GM21367 (cell line): ENCODE data around the gene OR6C70.
A peak's percentile ranks its signal among the peaks of the same experiment; 100 is the strongest.
"Not testable (repeated sequence)": the region's sequence is repeated elsewhere in the genome, so short reads cannot be mapped to it uniquely, and the experiment has no call there.

Source experiments
- ATAC-seq: cut with Tn5 transposase; IDR thresholded peaks from one replicate; pipeline ENCODE4 v1.9.1; 2021; ENCODE audit not compliant: unreplicated experiment

OR6C70 gene

DNA sequence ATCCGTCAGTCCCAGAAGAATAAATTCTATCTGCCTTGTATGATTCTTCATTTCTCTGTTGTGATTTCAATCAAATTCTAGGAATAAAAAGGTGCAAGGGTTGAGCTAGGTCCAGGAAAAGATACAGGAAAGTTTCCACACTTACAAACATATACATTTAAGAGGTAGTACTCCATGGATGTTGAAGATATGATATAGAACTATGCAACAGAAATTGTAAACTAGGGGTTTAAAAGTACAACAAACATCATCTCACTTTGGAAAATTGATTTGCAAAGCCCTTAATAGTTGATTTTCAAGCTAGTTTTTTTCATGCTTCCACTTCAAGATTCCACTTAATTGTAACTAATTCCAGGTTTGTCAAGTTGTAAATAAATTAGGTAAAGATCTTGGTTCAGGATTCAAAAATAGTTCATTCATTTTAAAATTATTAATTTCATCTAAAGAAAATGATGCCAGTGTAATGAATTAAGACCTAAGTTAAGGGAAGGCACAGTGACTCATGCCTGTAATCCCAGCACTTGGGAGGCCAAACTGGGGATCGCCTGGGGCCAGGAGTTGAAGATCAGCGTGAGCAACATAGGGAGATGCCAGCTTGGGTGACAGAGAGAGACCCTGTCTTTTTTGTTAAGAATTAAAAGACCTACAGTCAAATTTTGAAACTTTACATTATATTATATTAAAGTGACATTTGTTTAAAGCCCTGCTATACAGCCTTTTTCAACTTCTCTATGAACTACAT is at the start of gene OR6C70:
Gene OR6C70 (minus strand): TSS at position 51 of the 742 bp plus-strand sequence. CDS start 0 bp downstream, at position 51.
- ATAC-seq, result no peak

DNA sequence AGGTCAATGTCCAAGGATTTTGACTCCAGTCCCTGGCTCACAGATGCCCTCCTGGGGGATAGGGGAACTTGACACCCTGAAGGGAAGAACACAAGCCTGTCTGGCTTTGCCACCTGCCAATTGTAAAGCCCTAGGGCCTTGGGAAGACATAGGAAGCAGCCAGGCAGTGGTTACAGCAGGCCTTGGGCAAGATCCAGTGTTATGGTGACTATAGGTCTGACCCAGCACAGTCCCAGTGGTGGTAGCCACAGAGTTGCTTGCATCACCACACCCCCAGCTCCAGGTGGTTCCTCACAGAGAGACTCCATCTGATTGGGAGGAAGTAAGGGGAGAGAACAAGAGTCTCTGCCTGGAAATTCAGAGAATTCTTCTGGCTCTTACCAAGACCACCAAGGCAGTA is 46.5 kb upstream of the OR6C70 start:
- ATAC-seq, result no peak

DNA sequence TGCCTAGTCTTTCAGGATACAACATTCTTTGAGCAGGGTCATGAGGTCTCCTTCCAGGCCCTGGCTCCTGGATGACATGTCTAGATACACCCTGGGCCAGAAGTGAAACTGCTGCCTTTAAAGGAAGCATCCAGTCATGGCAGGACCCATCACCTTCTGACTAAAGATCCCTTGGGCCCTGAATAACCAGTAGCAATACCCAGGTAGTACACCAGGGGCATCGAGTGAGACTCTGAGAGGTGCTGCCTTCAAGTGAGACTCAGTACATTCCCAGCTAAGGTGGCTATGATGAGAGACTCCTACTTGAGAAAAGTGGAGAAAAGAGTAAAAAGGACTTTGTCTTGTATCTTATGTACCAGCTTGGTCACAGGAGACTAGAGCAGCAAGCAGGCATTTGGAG is 45.8 kb upstream of the OR6C70 start:
- no peak for ATAC-seq

DNA sequence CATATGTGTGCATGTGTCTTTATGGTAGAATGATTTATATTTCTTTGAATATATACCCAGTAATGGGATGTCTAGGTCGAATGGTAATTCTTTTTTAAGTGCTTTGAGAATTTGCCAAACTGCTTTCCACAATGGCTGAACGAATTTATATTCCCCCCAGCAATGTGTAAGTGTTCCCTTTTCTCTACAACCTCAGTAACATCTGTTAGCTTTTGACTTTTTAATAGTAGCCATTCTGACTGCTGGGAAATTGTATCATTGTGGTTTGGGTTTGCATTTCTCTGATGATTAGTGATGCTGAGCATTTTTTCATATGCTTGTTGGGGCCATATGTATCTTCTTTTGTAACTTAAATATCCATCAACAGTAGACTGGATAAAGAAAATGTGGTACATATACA is 31.7 kb upstream of the OR6C70 start:
- ATAC-seq, result no peak

DNA sequence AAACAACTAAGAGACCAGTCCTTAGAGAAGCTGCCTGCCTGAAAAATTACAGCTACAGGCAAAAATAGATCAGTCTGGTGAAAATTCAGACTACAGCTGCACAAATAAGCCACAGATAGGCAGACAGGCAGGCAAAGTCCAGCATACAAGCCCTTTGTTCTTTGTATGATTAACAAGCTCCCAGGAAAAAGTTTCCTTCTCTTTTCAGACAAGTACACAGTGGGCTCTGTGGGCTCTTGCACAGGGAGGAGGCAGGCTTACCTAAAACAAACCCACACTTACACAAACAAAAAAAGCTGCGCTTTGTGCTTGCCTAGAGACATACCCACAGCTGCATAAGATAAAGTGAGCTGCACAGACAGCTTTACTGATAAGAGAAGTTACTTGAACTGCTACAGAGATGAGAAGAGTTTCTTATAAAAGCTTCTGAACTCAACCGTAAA is 29.9 kb upstream of the OR6C70 start:
- ATAC-seq, result no peak

DNA sequence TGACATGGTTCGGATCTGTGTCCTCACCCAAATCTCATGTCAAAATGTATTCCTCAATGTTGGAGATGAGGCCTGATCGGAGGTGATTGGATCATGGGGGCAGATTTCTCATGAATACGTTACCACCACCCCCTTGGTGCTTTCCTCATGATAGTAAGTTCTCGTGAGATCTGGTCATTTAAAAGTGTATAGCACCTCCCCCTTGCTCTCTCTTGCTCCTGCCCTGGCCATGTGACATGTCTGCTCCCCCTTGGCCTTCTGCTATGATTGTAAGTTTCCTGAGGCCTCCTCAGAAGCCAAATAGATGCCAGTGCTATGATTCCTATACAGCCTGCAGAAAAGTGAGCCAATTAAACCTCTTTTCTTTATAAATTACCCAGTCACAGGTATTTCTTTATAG is 29.3 kb upstream of the OR6C70 start:
- ATAC-seq, result no peak

DNA sequence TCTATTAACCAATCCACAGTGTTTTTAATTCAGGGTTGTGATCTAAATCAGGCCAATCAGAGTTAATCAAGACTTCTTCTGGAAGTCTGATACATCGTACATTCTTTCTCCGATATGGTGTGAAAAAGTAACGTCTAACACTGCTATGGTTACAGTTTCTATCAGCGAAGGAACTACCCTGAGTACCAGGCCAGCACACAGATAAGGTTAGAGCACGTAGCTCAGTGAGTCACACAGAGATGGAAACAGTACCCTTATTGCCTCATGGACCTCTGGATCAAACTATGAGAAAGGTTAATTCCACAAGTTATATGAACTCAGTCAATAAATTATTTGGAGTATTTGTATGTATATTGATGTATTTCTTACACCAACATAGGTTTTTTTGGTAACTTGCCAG is 25.6 kb upstream of the OR6C70 start:
- ATAC-seq, result no peak

DNA sequence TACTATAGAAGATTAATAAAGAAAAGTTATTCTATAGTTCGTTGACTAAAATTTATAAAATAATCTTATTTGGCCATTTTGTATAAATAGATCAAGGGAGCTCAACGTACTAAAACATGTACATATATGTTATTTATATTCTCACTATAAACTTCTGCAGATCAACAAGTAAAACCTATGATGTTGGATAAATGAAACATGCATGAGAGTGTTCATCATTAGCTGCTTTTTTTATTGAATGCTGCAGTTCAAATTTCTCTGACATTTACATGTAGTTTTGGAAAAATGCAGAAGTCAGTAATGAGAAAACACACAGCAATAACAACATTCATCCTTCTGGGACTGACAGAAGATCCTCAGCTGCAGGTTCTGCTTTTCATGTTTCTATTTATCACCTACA is 22.1 kb upstream of the OR6C70 start, which contains the start of gene OR6C68:
Gene OR6C68 (plus strand): TSS at position 301 of the 400 bp plus-strand sequence. CDS start 0 bp downstream, at position 301.
- ATAC-seq, result no peak

DNA sequence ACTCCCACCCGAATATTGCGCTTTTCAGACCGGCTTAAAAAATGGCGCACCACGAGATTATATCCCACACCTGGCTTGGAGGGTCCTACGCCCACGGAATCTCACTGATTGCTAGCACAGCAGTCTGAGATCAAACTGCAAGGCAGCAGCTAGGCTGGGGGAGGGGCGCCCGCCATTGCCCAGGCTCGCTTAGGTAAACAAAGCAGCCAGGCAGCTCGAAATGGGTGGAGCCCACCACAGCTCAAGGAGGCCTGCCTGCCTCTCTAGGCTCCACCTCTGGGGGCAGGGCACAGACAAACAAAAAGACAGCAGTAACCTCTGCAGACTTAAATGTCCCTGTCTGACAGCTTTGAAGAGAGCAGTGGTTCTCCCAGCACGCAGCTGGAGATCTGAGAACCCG is 14.3 kb upstream of the OR6C70 start:
- not testable (repeated sequence) for ATAC-seq

DNA sequence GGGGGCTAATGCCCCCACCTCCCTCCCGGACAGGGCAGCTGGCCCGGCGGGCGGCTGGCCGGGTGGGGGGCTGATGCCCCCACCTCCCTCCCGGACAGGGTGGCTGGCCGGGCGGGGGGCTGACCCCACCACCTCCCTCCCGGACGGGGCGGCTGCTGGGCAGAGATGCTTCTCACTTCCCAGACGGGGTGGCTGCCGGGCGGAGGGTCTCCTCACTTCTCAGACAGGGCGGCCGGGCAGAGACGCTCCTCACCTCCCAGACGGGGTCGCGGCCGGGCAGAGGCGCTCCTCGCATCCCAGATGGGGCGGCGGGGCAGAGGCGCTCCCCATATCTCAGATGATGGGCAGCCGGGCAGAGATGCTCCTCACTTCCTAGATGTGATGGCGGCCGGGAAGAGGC is 9.2 kb upstream of the OR6C70 start:
- ATAC-seq, result not testable (repeated sequence)

DNA sequence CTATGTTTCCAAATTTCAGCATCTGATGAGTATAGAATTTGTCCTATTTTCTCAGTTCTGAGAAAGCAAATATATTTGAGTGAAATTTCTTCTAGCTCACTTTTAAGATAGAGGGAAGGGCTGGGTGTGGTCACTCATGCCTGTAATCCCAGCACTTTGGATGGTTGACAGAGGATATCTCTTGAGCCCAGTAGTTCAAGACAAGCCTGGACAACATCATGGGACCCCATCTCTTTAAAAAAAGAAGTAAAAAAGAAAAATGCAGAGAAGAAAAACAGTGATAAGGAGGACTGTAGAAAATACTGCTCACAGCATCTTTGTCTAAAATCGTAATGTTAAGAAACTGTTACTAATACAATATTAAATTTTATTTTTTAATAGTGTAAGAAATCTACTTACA is 2.3 kb upstream of the OR6C70 start:
- no peak for ATAC-seq

DNA sequence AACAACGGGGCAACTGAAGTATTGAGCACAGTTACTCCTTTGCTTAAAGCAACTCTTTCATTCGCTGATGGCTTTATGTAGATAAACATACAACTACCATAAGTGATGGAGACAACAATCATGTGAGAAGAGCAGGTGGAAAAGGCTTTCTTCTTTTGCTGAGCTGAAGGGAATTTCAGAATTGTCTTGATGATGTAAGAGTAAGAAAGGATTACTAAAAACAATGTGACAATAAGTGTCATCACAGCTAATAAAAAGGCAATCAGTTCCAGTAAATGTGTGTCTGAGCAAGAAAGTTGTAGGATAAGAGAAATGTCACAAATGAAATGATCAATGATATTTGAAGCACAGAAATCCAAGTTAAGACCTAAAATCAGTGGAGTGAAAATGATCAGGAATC is 647 bp downstream of the OR6C70 start:
- ATAC-seq, result no peak

DNA sequence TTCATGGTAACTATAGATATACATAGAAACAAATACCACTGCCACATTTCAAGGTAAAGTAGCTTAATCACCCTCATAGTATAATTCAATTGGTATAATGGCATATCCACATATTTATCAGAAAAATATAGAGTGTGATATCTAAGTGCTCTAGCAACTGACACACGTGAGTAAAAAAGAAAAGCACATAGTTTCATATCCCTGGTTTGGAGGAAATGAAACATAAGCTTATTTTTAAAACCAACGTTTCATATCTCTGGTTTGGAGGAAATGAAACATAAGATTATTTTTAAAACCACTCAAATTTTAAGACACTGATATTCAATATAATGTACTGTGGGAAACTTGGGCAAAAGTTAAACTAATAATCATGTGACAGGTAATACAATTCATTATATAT is 2.1 kb downstream of the OR6C70 start:
- peak; percentile 77 for ATAC-seq

DNA sequence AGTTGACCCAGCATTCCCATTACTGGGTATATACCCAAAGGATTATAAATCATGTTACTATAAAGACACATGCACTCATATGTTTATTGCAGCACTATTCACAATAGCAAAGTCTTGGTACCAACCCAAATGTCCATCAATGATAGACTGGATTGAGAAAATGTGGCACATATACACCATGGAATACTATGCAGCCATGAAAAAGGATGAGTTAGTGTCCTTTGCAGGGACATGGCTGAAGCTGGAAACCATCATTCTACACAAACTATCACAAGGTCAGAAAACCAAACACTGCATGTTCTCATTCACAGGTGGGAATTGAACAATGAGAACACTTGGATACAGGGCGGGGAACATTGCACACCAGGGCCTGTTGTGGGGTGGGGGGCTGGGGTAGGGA is 5.0 kb downstream of the OR6C70 start:
- ATAC-seq, result not testable (repeated sequence)

DNA sequence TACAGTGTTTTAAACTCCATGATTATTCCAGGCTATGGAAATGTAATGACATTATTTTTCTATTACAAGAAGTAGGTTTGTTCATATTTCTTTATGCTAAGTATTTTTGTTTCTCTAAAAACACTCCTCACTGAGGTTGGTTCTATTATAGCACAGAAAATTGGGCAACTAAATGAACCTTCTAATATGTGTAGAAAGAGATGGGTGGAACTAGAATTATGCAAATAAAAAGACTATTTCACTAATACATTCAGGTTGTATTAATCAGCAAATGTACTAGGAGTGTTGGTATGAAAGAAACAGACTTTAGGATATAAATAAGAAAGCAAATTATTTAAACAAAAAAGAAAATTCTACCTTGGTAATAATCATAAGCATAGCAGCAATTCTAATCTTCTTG is 21.1 kb downstream of the OR6C70 start:
- no peak for ATAC-seq

DNA sequence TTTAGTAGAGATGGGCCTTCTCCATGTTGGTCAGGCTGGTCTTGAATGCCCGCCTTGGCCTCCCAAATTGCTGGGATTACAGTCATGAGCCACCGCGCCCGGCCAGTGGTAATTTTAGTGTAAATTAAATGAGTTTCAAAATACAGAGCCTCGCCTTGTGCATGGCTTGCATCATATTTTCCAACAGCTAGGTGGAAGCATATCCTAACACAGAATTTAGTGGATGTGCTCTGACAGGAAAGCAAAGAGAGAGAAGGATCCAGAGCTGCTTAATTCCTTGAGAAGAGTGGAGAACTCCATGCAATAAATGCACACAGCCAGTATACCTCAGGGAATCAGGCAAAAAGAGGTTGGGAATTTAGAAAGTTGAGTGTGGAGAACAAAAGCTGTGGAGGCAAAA is 23.6 kb downstream of the OR6C70 start:
- no peak for ATAC-seq

DNA sequence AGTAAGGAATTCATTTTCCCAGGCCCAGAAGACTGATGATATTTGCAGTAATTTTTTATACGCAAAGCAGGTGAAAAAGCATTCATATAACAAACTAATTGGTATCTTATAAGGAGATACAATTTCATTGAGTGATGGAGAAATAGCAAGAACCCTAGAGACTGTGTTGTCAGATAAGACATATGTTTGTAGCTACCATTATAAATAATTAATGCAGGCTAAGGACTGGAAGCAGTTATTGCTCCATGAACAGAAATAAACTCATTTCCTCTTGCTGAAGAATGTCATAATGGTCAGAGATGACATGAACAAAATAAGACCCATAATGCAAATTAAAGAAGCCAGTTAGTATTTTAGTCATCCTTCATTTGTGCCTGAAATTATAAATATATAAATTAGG is 24.6 kb downstream of the OR6C70 start:
- no peak for ATAC-seq

DNA sequence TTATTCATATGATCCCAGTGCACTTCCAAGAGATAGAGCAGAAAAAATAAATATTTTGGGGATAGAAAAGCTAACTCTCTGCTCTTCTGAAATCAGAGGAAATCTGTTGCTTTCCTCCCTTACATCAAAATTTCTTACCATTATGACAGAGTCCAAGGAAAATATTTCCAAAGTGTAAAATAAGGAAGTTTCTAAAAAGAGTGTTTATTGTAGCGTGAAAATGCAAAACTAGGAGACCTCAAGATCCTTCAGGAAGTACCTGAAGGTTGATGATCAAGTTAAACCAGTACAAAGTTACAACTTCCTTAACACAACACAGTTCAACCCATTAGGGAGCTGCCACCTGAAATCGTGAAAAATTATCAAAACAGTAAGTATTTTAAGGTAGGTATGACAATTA is 26.2 kb downstream of the OR6C70 start, which contains the start of gene OR6C2:
Gene OR6C2 (plus strand): TSS at position 301 of the 400 bp plus-strand sequence. CDS start 8,138 bp downstream, outside the sequence.
- no peak for ATAC-seq

DNA sequence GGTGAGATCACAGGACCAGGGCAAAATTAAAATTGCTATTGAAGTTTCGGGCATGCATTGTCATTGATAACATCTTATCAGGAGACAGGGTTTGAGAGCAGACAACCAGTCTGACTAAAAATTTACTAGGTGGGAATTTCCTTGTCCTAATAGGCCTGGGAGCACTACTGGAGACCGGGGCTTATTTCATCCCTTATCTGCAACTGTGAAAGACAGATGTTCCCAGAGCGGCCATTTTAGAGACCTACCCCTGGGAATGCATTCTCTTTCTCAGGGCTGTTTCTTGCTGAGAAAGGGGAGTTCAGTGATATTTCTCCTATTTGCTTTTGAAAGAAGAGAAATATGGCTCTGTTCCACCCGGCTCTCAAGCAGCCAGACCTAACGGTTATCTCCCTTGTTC is 28.7 kb downstream of the OR6C70 start:
- ATAC-seq, result not testable (repeated sequence)

DNA sequence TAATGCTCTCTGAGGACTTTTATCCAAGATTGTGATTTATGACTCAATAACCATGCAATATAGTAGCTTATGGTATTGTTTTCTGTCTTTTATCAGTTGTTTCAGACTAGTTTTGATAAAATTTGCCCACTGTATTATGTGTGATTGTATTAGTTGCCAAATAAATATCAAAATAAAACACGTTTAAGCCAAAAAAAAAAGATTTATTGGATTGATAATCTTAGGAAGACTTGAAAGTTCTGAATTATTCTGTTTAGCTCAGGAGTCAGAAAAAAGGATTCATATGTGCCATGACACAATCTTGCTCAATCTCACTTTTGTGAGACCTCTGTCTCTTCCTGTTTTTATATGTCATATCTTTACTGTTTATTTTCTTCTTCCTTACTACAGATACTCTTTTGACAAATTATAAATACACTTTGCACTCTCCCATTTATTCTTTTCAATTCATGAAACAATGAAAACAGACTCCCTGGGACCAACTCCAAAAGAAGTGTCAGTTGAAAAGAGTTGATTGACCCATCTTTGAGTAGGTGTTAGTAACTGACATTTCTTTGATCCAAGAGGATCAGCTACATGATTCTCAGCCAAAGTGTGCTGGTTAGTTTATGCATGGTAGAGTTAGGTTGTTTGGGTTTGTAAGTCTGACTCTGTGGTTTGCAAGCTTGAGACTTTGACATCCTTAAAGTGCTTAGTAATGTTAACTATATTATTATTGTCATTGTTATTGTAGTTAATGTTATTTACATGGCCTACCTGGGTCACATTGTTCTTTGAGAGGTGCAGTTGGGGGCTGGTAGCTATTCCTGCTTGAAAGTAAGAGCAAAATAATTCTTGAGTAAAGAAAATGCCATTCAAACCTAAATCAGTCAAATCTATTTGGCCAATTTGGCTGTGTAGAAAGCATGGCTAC is 41.4 kb downstream of the OR6C70 start:
- ATAC-seq, result no peak

DNA sequence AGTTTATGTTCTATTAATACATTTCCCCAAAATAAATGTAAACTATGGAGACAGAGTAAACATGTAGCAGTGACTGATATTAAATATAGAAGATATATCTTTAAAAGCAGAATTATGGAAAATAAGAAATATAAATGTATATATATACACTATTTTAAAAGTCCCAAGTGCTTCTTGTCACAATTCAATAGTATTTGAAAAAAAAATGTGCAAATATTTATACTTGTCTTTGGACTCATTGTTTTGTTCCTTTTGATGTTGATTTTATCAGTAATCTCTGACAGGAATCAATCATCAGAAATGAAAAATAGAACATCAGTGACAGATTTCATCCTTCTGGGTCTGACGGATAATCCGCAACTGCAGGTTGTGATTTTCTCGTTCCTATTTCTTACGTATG is 44.0 kb downstream of the OR6C70 start, which contains the start of gene OR6C76:
Gene OR6C76 (plus strand): TSS at position 301 of the 400 bp plus-strand sequence. CDS start 0 bp downstream, at position 301.
- ATAC-seq, result no peak
